H9 (cell line): Measurements from ENCODE around the gene FUT8. TPM values are rescaled to one million over a fixed set of nuclear protein-coding genes. Genes with fewer than 3 reads are reported as not detected.

ENCODE experiments used
- DNase-seq: peaks from one replicate; pipeline ENCODE4 v3.0.0-alpha.2; 2017
- H2AFZ ChIP-seq: one replicate; pipeline ENCODE4 v1.6.1; 2013; ENCODE audit warnings: mild to moderate bottlenecking, low read length, control low read depth, moderate library complexity
- H2AK5ac ChIP-seq: 2 replicates; pipeline ENCODE4 v1.6.1; 2013; ENCODE audit warnings: low read length, control low read depth, mixed read lengths; ENCODE audit not compliant: insufficient read length
- H2BK120ac ChIP-seq: one replicate; pipeline ENCODE4 v1.6.1; 2013; ENCODE audit warnings: low read depth, mild to moderate bottlenecking, low read length, control low read depth, inconsistent platforms; ENCODE audit not compliant: poor library complexity, severe bottlenecking
- H2BK12ac ChIP-seq: 2 replicates; pipeline ENCODE4 v1.6.1; 2013; ENCODE audit warnings: low read length, control low read depth, mixed read lengths, low read depth; ENCODE audit not compliant: insufficient read length
- H2BK15ac ChIP-seq: 2 replicates; pipeline ENCODE4 v1.6.1; 2013; ENCODE audit warnings: low read depth, low read length, control low read depth
- H2BK20ac ChIP-seq: one replicate; pipeline ENCODE4 v1.6.1; 2013; ENCODE audit warnings: low read depth, mild to moderate bottlenecking, low read length, control low read depth, inconsistent platforms; ENCODE audit not compliant: poor library complexity, severe bottlenecking
- H2BK5ac ChIP-seq: 2 replicates; pipeline ENCODE4 v1.6.1; 2013; ENCODE audit warnings: low read length, control low read depth, mixed read lengths; ENCODE audit not compliant: insufficient read length
- H3K14ac ChIP-seq: 2 replicates; pipeline ENCODE4 v1.6.1; 2013; ENCODE audit warnings: low read length, control low read depth; ENCODE audit not compliant: insufficient read depth
- H3K18ac ChIP-seq: 2 replicates; pipeline ENCODE4 v1.6.1; 2013; ENCODE audit warnings: low read depth, mild to moderate bottlenecking, mixed read lengths, low read length, control low read depth; ENCODE audit not compliant: insufficient read length
- H3K23ac ChIP-seq: 2 replicates; pipeline ENCODE4 v1.6.1; 2013; ENCODE audit warnings: low read length, control low read depth, mixed read lengths, low read depth; ENCODE audit not compliant: insufficient read length
- H3K23me2 ChIP-seq: 2 replicates; pipeline ENCODE4 v1.6.1; 2013; ENCODE audit warnings: low read depth, mild to moderate bottlenecking, mixed read lengths, low read length, control low read depth; ENCODE audit not compliant: insufficient read length, poor library complexity, severe bottlenecking
- H3K27ac ChIP-seq: 2 replicates; pipeline ENCODE4 v1.5.1; 2013; ENCODE audit warnings: low read length, control low read depth, mixed read lengths, low read depth; ENCODE audit not compliant: insufficient read length
- H3K27me3 ChIP-seq: 2 replicates; pipeline ENCODE4 v1.6.1; 2013; ENCODE audit warnings: low read length, control low read depth, inconsistent platforms; ENCODE audit not compliant: insufficient read depth
- H3K4ac ChIP-seq: 2 replicates; pipeline ENCODE4 v1.6.1; 2013; ENCODE audit warnings: low read depth, mild to moderate bottlenecking, control low read depth, inconsistent platforms, low read length, moderate library complexity
- H3K4me1 ChIP-seq: 2 replicates; pipeline ENCODE4 v1.6.1; 2013; ENCODE audit warnings: low read length, control low read depth, inconsistent platforms; ENCODE audit not compliant: insufficient read depth
- H3K4me2 ChIP-seq: 2 replicates; pipeline ENCODE4 v1.6.1; 2013; ENCODE audit warnings: low read length, control low read depth, mixed read lengths; ENCODE audit not compliant: insufficient read length, insufficient read depth
- H3K56ac ChIP-seq: 2 replicates; pipeline ENCODE4 v1.6.1; 2013; ENCODE audit warnings: low read depth, mild to moderate bottlenecking, mixed read lengths, low read length, control low read depth; ENCODE audit not compliant: insufficient read length
- H3K79me1 ChIP-seq: 2 replicates; pipeline ENCODE4 v1.6.1; 2013; ENCODE audit warnings: low read depth, mild to moderate bottlenecking, moderate library complexity, low read length, control low read depth, inconsistent platforms; ENCODE audit not compliant: insufficient read depth, poor library complexity, severe bottlenecking
- H3K79me2 ChIP-seq: 2 replicates; pipeline ENCODE4 v1.6.1; 2013; ENCODE audit warnings: low read length, control low read depth, inconsistent platforms; ENCODE audit not compliant: insufficient read depth
- H3K9ac ChIP-seq: 2 replicates; pipeline ENCODE4 v1.6.1; 2013; ENCODE audit warnings: low read length, control low read depth, mixed read lengths; ENCODE audit not compliant: insufficient read length; ENCODE audit errors: extremely low read depth
- H3K9me3 ChIP-seq: one replicate; pipeline ENCODE4 v1.6.1; 2013; ENCODE audit warnings: low read depth, low read length, inconsistent platforms; ENCODE audit not compliant: control insufficient read depth
- H3T11ph ChIP-seq: one replicate; pipeline ENCODE4 v1.6.1; 2013; ENCODE audit warnings: mild to moderate bottlenecking, low read length, control low read depth, inconsistent platforms
- H4K20me1 ChIP-seq: one replicate; pipeline ENCODE4 v1.6.1; 2013; ENCODE audit not compliant: control insufficient read depth, insufficient read length, insufficient read depth
- H4K5ac ChIP-seq: 2 replicates; pipeline ENCODE4 v1.6.1; 2013; ENCODE audit warnings: low read depth, mild to moderate bottlenecking, mixed read lengths, low read length, control low read depth; ENCODE audit not compliant: insufficient read length
- H4K8ac ChIP-seq: replicated peaks from 2 replicates; pipeline ENCODE4 v1.6.1; 2013; ENCODE audit warnings: low read length, control low read depth, mixed read lengths, low read depth; ENCODE audit not compliant: insufficient read length
- H4K91ac ChIP-seq: 2 replicates; pipeline ENCODE4 v1.6.1; 2013; ENCODE audit warnings: low read depth, mild to moderate bottlenecking, moderate library complexity, mixed read lengths, low read length, control low read depth; ENCODE audit not compliant: insufficient read length
- H3K27ac Mint-ChIP-seq, 3 experiments: 2 replicates in 2 of 3; 3 replicates in 1 of 3; pipeline ENCODE4 v1.8.0; 2020 to 2021; ENCODE audit warnings: mixed read lengths in 3 of 3, mild to moderate bottlenecking in 1 of 3, moderate library complexity in 1 of 3
- H3K27me3 Mint-ChIP-seq: 2 replicates; pipeline ENCODE4 v1.8.0; 2021; ENCODE audit warnings: low read depth, mild to moderate bottlenecking, moderate library complexity, mixed read lengths
- H3K36me3 Mint-ChIP-seq, 3 experiments: 2 replicates in 2 of 3; 3 replicates in 1 of 3; pipeline ENCODE4 v1.8.0; 2020 to 2021; ENCODE audit warnings: low read depth in 3 of 3, mixed read lengths in 3 of 3; ENCODE audit not compliant: insufficient read depth in 1 of 3
- H3K4me1 Mint-ChIP-seq, 2 experiments: 2 replicates each; pipeline ENCODE4 v1.8.0; 2020; ENCODE audit warnings: mixed read lengths in 2 of 2
- H3K4me3 Mint-ChIP-seq, 2 experiments: 2 replicates in 1 of 2; 3 replicates in 1 of 2; pipeline ENCODE4 v1.8.0; 2020 to 2021; ENCODE audit warnings: mild to moderate bottlenecking in 2 of 2, mixed read lengths in 2 of 2, moderate library complexity in 1 of 2
- H3K9me3 Mint-ChIP-seq, 2 experiments: 2 replicates in 1 of 2; 3 replicates in 1 of 2; pipeline ENCODE4 v1.8.0; 2020; ENCODE audit warnings: mild to moderate bottlenecking in 2 of 2, mixed read lengths in 2 of 2, moderate library complexity in 1 of 2
- CTCF ChIP-seq: fragments of 200-600 bp; sonication (generic); conservative IDR thresholded peaks from 3 replicates; pipeline ENCODE4 v1.8.0; 2021; ENCODE audit warnings: antibody characterized with exemption, mild to moderate bottlenecking
- WGBS: extraction: QIAGEN DNeasy Blood & Tissue Kit; methylation state at CpG from one replicate; pipeline ENCODE4 v1.1.7; 2013; ENCODE audit warnings: missing lambda C conversion rate, low lambda C conversion rate, mixed read lengths; ENCODE audit not compliant: insufficient read length; ENCODE audit errors: extremely low coverage; 5-methylcytosine and 5-hydroxymethylcytosine counted together
- total RNA-seq: library from RNA; stranded (reverse); gene quantifications from 2 replicates; pipeline ENCODE4 v1.2.1, GENCODE V29; 2021

FUT8 gene
- total RNA-seq, 1 experiment from 2014 or later = 44.3 TPM

GRCh38 chr14:65581378-65581777 lies 168.8 kb downstream of the FUT8 start:
- H3K27me3 ChIP-seq = no peaks in the 10 kb centered on the region
- H2BK15ac ChIP-seq = no peak overlapping the region
- H3K4me1 ChIP-seq = no peaks in the 10 kb centered on the region
- no peak overlapping the region for H3K4ac ChIP-seq
- H3K9me3 Mint-ChIP-seq = no peaks in the 10 kb centered on the region
- H3K79me2 ChIP-seq = no peaks in the 10 kb centered on the region
- no peak overlapping the region for H3K4me2 ChIP-seq
- no peak overlapping the region for H3K27ac ChIP-seq
- H2AFZ ChIP-seq = no peak overlapping the region
- no peaks in the 10 kb centered on the region for H3K23me2 ChIP-seq
- H3K27me3 Mint-ChIP-seq = no peaks in the 10 kb centered on the region
- no peak overlapping the region for H2BK120ac ChIP-seq
- no peak overlapping the region for H3T11ph ChIP-seq
- H3K56ac ChIP-seq = no peak overlapping the region
- no peak overlapping the region for H4K91ac ChIP-seq
- no CpG with 5 or more reads among the region's 3 CpGs for WGBS
- DNase-seq = no peak
- no peak overlapping the region for H2AK5ac ChIP-seq
- H2BK5ac ChIP-seq = no peak overlapping the region
- H3K9me3 ChIP-seq = no peaks in the 10 kb centered on the region
- no peak for TF ChIP-seq CTCF
- H3K23ac ChIP-seq = no peak overlapping the region
- H3K18ac ChIP-seq = no peak overlapping the region
- no peak overlapping the region for H3K14ac ChIP-seq
- H4K5ac ChIP-seq = no peak overlapping the region
- H4K8ac ChIP-seq = no peak overlapping the region
- H3K4me1 Mint-ChIP-seq = peaks cover 9% of the 10 kb centered on the region in 2 experiments
- no peaks in the 10 kb centered on the region for H4K20me1 ChIP-seq
- no peak overlapping the region for H3K4me3 Mint-ChIP-seq
- no peak overlapping the region for H3K9ac ChIP-seq
- no peaks in the 10 kb centered on the region for H3K79me1 ChIP-seq
- no peak overlapping the region for H2BK20ac ChIP-seq
- H3K27ac Mint-ChIP-seq = no peak overlapping the region
- no peak overlapping the region for H2BK12ac ChIP-seq
- no peaks in the 10 kb centered on the region for H3K36me3 Mint-ChIP-seq
